A549 (cell line): ENCODE measurements around the gene GRPEL2. TPM values are rescaled to one million over a fixed set of nuclear protein-coding genes. Genes with fewer than 3 reads are reported as not detected.

Experiments used
- ATAC-seq, 2 experiments: fragments of 200-7000 bp in 1 of 2; fragments of >200 bp in 1 of 2; cut with Nextera tagmentation in 1 of 2; cut with Tn5 transposase in 1 of 2; 3 replicates each; pipeline versions ENCODE4 v1.8.0 to v1.9.1; 2018 to 2020; ENCODE audit warnings: mild to moderate bottlenecking in 1 of 2, moderate library complexity in 1 of 2
- CTCF ChIA-PET: fragments of 300-600 bp; sonication (Branson Sonifier 250); formaldehyde crosslinking; extraction: SDS; loops from one replicate; lab custom pipeline; 2021; ENCODE audit warnings: antibody characterized with exemption, inconsistent platforms; lab: Yijun Ruan, JAX
- POLR2A ChIA-PET: fragments of 350-600 bp; formaldehyde crosslinking; extraction: SDS; loops from one replicate; lab custom pipeline; 2021; ENCODE audit warnings: antibody characterized with exemption, inconsistent platforms; lab: Yijun Ruan, JAX
- DNase-seq, 2 experiments: peaks; one replicate each; pipeline versions ENCODE4 v3.0.0 to v3.0.0-alpha.2; 2011 to 2016; ENCODE audit warnings: low read depth in 1 of 2, low spot score in 1 of 2
- FAIRE-seq: peaks from 2 replicates; lab custom pipeline; 2011; peaks lifted over from hg19 to GRCh38; lab: Jason Lieb, UNC
- H3K27ac ChIP-seq, 2 experiments: fragments of >200 bp; sonication (Bioruptor Twin); formaldehyde crosslinking; 3 replicates each; pipeline ENCODE4 v1.5.1; 2016 to 2017
- H3K4me1 ChIP-seq: fragments of >200 bp; sonication (Bioruptor Twin); formaldehyde crosslinking; 3 replicates; pipeline ENCODE4 v1.6.1; 2016
- H3K4me2 ChIP-seq: fragments of >200 bp; sonication (Bioruptor Twin); formaldehyde crosslinking; 3 replicates; pipeline ENCODE4 v1.6.1; 2016
- H3K4me3 ChIP-seq: fragments of >200 bp; sonication (Bioruptor Twin); formaldehyde crosslinking; 3 replicates; pipeline ENCODE4 v1.5.1; 2016
- H3K9me3 ChIP-seq: fragments of >200 bp; sonication (Bioruptor Twin); formaldehyde crosslinking; 3 replicates; pipeline ENCODE4 v1.6.1; 2016
- CBX8 ChIP-seq: fragments of 200-600 bp; sonication (generic); IDR thresholded peaks from 2 replicates; pipeline ENCODE4 v1.6.1; 2016
- CHD2 ChIP-seq: fragments of 150-350 bp; IDR thresholded peaks from 2 replicates; pipeline ENCODE4 v1.6.1; 2014; ENCODE audit warnings: low read length; ENCODE audit not compliant: partially characterized antibody
- CHD4 ChIP-seq: fragments of 200-600 bp; sonication (generic); IDR thresholded peaks from 2 replicates; pipeline ENCODE4 v1.6.1; 2016; ENCODE audit warnings: antibody characterized with exemption, mild to moderate bottlenecking, borderline replicate concordance
- EHF ChIP-seq: fragments of 250-450 bp; sonication (Bioruptor Pico); IDR thresholded peaks from 2 replicates; pipeline ENCODE4 v1.5.0; 2020; ENCODE audit warnings: mild to moderate bottlenecking
- FOSL2 ChIP-seq, 2 experiments: fragments of 450-650 bp in 1 of 2; fragments of >200 bp in 1 of 2; sonication (Bioruptor Twin) in 1 of 2; formaldehyde crosslinking; IDR thresholded peaks; 2 replicates each; pipeline versions ENCODE4 v1.5.0 to v1.6.1; 2016 to 2020; ENCODE audit warnings: mild to moderate bottlenecking in 1 of 2, moderate library complexity in 1 of 2
- HOXA7 ChIP-seq: fragments of 250-450 bp; sonication (Bioruptor Pico); IDR thresholded peaks from 2 replicates; pipeline ENCODE4 v1.5.0; 2020; ENCODE audit warnings: mild to moderate bottlenecking, moderate library complexity
- HOXB13 ChIP-seq: fragments of 250-450 bp; sonication (Bioruptor Pico); IDR thresholded peaks from 2 replicates; pipeline ENCODE4 v1.5.0; 2020; ENCODE audit warnings: low read depth, mild to moderate bottlenecking, moderate library complexity
- HOXB5 ChIP-seq: fragments of 250-450 bp; sonication (Bioruptor Pico); IDR thresholded peaks from 2 replicates; pipeline ENCODE4 v1.5.0; 2020; ENCODE audit warnings: mild to moderate bottlenecking, moderate library complexity
- JUN ChIP-seq, 2 experiments: fragments of >200 bp; sonication (Bioruptor Twin); formaldehyde crosslinking; IDR thresholded peaks; 2 replicates in 1 of 2; 3 replicates in 1 of 2; pipeline ENCODE4 v1.6.1; 2016 to 2017
- JUNB ChIP-seq: fragments of >200 bp; sonication (Bioruptor Twin); formaldehyde crosslinking; IDR thresholded peaks from 2 replicates; pipeline ENCODE4 v1.6.1; 2016
- KDM1A ChIP-seq: fragments of 200-600 bp; sonication (generic); IDR thresholded peaks from 2 replicates; pipeline ENCODE4 v1.6.1; 2016; ENCODE audit warnings: low read depth, mild to moderate bottlenecking
- MAFK ChIP-seq: fragments of 450-650 bp; IDR thresholded peaks from 2 replicates; pipeline ENCODE4 v1.6.1; 2014; ENCODE audit not compliant: partially characterized antibody
- NFE2L2 ChIP-seq: fragments of 150-350 bp; conservative IDR thresholded peaks from 2 replicates; pipeline ENCODE4 v1.6.1; 2014; ENCODE audit warnings: low read length
- NPAS2 ChIP-seq: fragments of 250-450 bp; sonication (Bioruptor Pico); IDR thresholded peaks from 2 replicates; pipeline ENCODE4 v1.8.0; 2022; ENCODE audit warnings: mild to moderate bottlenecking, moderate library complexity, borderline replicate concordance
- RFX5 ChIP-seq: fragments of 450-650 bp; IDR thresholded peaks from 2 replicates; pipeline ENCODE4 v1.7.1; 2014; ENCODE audit warnings: antibody characterized with exemption, mild to moderate bottlenecking, moderate library complexity
- RNF2 ChIP-seq: fragments of 200-600 bp; sonication (generic); IDR thresholded peaks from 2 replicates; pipeline ENCODE4 v1.6.1; 2016; ENCODE audit warnings: low read depth, mild to moderate bottlenecking, antibody characterized with exemption, moderate library complexity, borderline replicate concordance
- SMC3 ChIP-seq: fragments of >200 bp; sonication (Bioruptor Twin); formaldehyde crosslinking; IDR thresholded peaks from 3 replicates; pipeline ENCODE4 v1.6.1; 2018; ENCODE audit warnings: inconsistent platforms
- SREBF2 ChIP-seq: fragments of 450-650 bp; IDR thresholded peaks from 2 replicates; pipeline ENCODE4 v1.6.1; 2014; ENCODE audit warnings: mild to moderate bottlenecking, moderate library complexity
- TP53 ChIP-seq: fragments of 250-450 bp; sonication (Bioruptor Pico); IDR thresholded peaks from 2 replicates; pipeline ENCODE4 v1.5.0; 2021; ENCODE audit warnings: mild to moderate bottlenecking, moderate library complexity
- ZFP36 ChIP-seq: fragments of 450-650 bp; IDR thresholded peaks from 2 replicates; pipeline ENCODE4 v1.6.1; 2014; ENCODE audit warnings: borderline replicate concordance; ENCODE audit not compliant: partially characterized antibody
- ZNF302 ChIP-seq: fragments of 250-450 bp; sonication (Bioruptor Pico); IDR thresholded peaks from 2 replicates; pipeline ENCODE4 v1.9.0; 2021; ENCODE audit warnings: inconsistent platforms, mild to moderate bottlenecking, moderate library complexity
- WGBS: methylation state at CpG from one replicate; pipeline ENCODE4 v1.1.6; 2017; ENCODE audit errors: missing lambda C conversion rate; 5-methylcytosine and 5-hydroxymethylcytosine counted together
- polyA plus RNA-seq, 4 experiments: library from polyadenylated mRNA; depleted of rRNA in 3 of 4; stranded (reverse); fragments of >200 nt; fragmentation: RNase III in 1 of 4; extraction: RNeasy Plus Mini Kit Qiagen cat#74134 plus additional on column Dnase treatment in 1 of 4; gene quantifications; 2 replicates in 3 of 4; 3 replicates in 1 of 4; pipeline ENCODE4 v1.2.3, GENCODE V29; 2011 to 2017
- TF ChIP-seq, protein P1 (sequence below): fragments of 450-650 bp; IDR thresholded peaks from 2 replicates; pipeline ENCODE4 v1.6.1; 2014; ENCODE audit warnings: antibody characterized with exemption
- TF ChIP-seq, protein P2 (sequence below): fragments of 250-450 bp; sonication (Bioruptor Pico); IDR thresholded peaks from 2 replicates; pipeline ENCODE4 v1.5.0; 2021; ENCODE audit warnings: mild to moderate bottlenecking, moderate library complexity, borderline replicate concordance
- TF ChIP-seq, protein P3 (sequence below): fragments of 150-350 bp; IDR thresholded peaks from 2 replicates; pipeline ENCODE4 v1.6.1; 2014; ENCODE audit warnings: low read depth, mild to moderate bottlenecking, low read length
- TF ChIP-seq, protein P4 (sequence below): fragments of >200 bp; sonication (Bioruptor Twin); formaldehyde crosslinking; IDR thresholded peaks from 2 replicates; pipeline ENCODE4 v1.6.1; 2016
- TF ChIP-seq, protein P5 (sequence below): fragments of >200 bp; sonication (Bioruptor Twin); formaldehyde crosslinking; IDR thresholded peaks from 3 replicates; pipeline ENCODE4 v1.5.1; 2016

Gene GRPEL2
- polyA plus RNA-seq, 2 of the 4 experiments (the other 2 are of a cell fraction), result 10.4 to 26.4 TPM

DNA sequence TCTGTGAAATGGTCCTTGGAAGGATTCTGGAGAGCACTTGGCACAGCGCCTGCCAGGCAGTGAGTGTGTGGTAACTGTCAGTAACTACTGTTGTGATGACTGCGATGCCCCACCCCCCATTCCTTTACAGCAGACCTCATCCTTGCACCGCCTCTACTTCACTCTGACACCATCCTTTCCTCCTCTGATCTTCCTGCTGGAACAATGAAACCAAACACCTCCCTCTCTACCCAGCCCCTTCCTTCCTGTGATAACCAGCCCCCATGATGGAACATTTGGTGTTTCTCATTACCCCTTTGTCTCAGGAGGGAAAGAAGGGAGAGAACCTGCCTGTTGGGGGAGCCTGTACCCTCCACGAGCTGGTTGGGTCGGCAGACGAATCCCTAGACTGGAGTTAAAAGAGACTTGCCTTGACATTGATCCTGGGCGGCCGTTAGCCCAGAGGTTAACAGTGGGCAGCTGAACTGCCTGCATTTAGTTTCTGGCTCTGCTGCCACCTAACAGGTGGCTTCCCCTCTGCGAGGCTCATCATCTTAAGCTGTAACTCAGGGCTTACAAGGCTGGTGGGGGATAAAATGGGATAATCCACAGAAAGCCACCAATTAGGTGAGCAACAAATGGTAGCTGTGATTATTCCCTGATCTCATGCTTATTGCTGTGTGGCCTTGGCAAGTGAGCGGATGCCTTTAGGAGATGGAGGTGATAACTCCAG lies 34.2 kb upstream of the GRPEL2 start:
- ChIA-PET CTCF (interaction anchor here (0.7 to 21.3 kb wide), 2 partner anchors 21 to 62 kb away, joined by 4 to 275 read pairs; partner anchors contain the start of gene IL17B), POLR2A (no interaction called here)
- WGBS, result 87% methylated on average over 10 of the region's 10 CpGs
- Histone ChIP-seq H3K9me3 (no peaks in the 10 kb centered on the region), H3K4me1 (no peaks in the 10 kb centered on the region), H3K4me2 (no peak overlapping the region), H3K4me3 (no peak overlapping the region), H3K27ac (no peak overlapping the region)
- TF ChIP-seq ZFP36 (no peak), EHF (CRISPR knock-in tag) (no peak), NPAS2 (CRISPR knock-in tag) (no peak), KDM1A (no peak), MAFK (no peak), SREBF2 (no peak), JUN (IDR thresholded peaks at IDR 0.05) (no peak), HOXB13 (CRISPR knock-in tag) (no peak), TP53 (CRISPR knock-in tag) (no peak), ZNF302 (CRISPR knock-in tag) (no peak), CHD4 (no peak), CBX8 (no peak)
- TF ChIP-seq, protein P1, sequence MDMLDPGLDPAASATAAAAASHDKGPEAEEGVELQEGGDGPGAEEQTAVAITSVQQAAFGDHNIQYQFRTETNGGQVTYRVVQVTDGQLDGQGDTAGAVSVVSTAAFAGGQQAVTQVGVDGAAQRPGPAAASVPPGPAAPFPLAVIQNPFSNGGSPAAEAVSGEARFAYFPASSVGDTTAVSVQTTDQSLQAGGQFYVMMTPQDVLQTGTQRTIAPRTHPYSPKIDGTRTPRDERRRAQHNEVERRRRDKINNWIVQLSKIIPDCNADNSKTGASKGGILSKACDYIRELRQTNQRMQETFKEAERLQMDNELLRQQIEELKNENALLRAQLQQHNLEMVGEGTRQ, result no peak
- TF ChIP-seq, protein P2, sequence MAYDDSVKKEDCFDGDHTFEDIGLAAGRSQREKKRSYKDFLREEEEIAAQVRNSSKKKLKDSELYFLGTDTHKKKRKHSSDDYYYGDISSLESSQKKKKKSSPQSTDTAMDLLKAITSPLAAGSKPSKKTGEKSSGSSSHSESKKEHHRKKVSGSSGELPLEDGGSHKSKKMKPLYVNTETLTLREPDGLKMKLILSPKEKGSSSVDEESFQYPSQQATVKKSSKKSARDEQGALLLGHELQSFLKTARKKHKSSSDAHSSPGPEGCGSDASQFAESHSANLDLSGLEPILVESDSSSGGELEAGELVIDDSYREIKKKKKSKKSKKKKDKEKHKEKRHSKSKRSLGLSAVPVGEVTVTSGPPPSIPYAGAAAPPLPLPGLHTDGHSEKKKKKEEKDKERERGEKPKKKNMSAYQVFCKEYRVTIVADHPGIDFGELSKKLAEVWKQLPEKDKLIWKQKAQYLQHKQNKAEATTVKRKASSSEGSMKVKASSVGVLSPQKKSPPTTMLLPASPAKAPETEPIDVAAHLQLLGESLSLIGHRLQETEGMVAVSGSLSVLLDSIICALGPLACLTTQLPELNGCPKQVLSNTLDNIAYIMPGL (CRISPR knock-in tag), result no peak
- TF ChIP-seq, protein P3, sequence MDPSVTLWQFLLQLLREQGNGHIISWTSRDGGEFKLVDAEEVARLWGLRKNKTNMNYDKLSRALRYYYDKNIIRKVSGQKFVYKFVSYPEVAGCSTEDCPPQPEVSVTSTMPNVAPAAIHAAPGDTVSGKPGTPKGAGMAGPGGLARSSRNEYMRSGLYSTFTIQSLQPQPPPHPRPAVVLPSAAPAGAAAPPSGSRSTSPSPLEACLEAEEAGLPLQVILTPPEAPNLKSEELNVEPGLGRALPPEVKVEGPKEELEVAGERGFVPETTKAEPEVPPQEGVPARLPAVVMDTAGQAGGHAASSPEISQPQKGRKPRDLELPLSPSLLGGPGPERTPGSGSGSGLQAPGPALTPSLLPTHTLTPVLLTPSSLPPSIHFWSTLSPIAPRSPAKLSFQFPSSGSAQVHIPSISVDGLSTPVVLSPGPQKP, result no peak
- TF ChIP-seq, protein P4, sequence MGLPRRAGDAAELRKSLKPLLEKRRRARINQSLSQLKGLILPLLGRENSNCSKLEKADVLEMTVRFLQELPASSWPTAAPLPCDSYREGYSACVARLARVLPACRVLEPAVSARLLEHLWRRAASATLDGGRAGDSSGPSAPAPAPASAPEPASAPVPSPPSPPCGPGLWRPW, result no peak
- peak in 1 of 2 experiments; percentile 19 for DNase-seq
- FAIRE-seq, result no peak
- no peak for ATAC-seq

DNA sequence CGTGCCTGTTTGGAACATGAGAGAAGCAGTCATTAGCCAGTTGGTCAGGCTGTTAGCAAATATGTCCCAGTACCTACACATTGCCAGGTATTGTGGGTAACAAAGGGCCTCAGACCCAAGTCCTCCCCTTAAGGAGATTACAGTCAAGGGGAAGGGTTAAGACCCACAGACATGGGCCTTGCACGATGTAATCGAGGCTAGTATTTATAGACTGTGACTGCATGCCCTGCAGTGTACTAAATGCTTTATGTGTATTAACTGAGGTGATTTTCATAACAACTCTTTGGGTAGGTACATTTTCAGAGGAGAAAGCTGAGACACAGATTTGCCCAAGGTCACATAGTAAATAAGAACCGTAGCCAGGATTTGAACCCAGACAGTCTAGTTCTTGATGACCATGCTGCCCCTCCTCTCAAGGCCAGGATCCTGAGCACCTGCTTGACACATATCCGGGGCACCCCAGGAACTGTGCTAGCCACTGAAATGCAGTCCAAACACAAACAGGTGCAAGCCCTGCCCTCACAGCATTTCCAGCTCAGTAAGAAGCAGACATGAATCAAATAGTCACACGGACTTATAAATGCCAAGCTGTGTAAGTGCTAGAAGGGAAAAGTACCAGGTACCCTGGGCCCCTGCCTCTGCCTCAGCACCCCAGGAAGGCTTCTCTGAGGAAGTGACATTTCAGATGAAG lies 32.0 kb upstream of the GRPEL2 start:
- no peak overlapping the region for H3K4me3 ChIP-seq
- no peak overlapping the region for H3K4me2 ChIP-seq
- FAIRE-seq, result no peak
- ChIA-PET CTCF (interaction anchor here (1.7 to 21.3 kb wide), 5 partner anchors 9 to 60 kb away, joined by 3 to 275 read pairs (median 7); partner anchors contain the start of genes GRPEL2 and IL17B), POLR2A (no interaction called here)
- no peaks in the 10 kb centered on the region for H3K4me1 ChIP-seq
- ATAC-seq, result no peak
- H3K9me3 ChIP-seq, result no peaks in the 10 kb centered on the region
- H3K27ac ChIP-seq, result no peak overlapping the region
- no peak for DNase-seq
- no peak for TF ChIP-seq CHD4
- TF ChIP-seq SMC3, result no peak
- TF ChIP-seq, protein P4, result no peak
- TF ChIP-seq RFX5, result no peak
- no peak for TF ChIP-seq JUNB
- TF ChIP-seq NFE2L2, result no peak
- no peak for TF ChIP-seq CHD2
- TF ChIP-seq RNF2, result no peak
- TF ChIP-seq HOXB5, result no peak
- no peak for TF ChIP-seq FOSL2 (IDR thresholded peaks at IDR 0.05)
- no peak for TF ChIP-seq FOSL2 (CRISPR knock-in tag; IDR thresholded peaks at IDR 0.05)
- TF ChIP-seq TP53 (CRISPR knock-in tag), result no peak
- no peak for TF ChIP-seq HOXA7 (CRISPR knock-in tag)
- TF ChIP-seq, protein P5, sequence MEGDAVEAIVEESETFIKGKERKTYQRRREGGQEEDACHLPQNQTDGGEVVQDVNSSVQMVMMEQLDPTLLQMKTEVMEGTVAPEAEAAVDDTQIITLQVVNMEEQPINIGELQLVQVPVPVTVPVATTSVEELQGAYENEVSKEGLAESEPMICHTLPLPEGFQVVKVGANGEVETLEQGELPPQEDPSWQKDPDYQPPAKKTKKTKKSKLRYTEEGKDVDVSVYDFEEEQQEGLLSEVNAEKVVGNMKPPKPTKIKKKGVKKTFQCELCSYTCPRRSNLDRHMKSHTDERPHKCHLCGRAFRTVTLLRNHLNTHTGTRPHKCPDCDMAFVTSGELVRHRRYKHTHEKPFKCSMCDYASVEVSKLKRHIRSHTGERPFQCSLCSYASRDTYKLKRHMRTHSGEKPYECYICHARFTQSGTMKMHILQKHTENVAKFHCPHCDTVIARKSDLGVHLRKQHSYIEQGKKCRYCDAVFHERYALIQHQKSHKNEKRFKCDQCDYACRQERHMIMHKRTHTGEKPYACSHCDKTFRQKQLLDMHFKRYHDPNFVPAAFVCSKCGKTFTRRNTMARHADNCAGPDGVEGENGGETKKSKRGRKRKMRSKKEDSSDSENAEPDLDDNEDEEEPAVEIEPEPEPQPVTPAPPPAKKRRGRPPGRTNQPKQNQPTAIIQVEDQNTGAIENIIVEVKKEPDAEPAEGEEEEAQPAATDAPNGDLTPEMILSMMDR, result no peak
- TF ChIP-seq, all 56 proteins: peak for 0
- WGBS, result 60% methylated on average over 6 of the region's 6 CpGs
